Measurements from ENCODE around the gene WNT11.

Gene WNT11

GRCh38 chr11:76207642-76208401, 1.5 kb upstream of the WNT11 start:
- no peak overlapping the region for H3K27ac ChIP-seq
- TF ChIP-seq CTCF (IDR thresholded peaks at IDR 0.05) (peak; percentile 97), ZFX (IDR thresholded peaks at IDR 0.05; ENCODE audit: borderline replicate concordance) (no peak)

DNA sequence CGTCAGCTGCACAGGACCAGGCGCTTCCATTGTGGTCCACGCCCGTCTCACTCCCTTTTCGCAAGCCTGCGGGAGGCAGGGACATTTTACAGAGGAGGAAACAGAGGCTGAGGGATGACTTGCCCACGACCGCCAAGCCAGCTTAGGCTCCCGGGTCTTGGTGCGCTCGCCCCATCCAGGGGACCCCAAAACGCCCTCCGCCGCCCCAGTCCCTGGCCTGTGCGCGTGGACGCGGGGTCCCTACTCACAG, 300 bp downstream of the WNT11 start:
- TF ChIP-seq ZFX (IDR thresholded peaks at IDR 0.05; ENCODE audit: borderline replicate concordance) (no peak), CTCF (IDR thresholded peaks at IDR 0.05) (no peak)
- no peak overlapping the region for H3K27ac ChIP-seq

GRCh38 chr11:76205252-76206076, 838 bp downstream of the WNT11 start:
- TF ChIP-seq CTCF (IDR thresholded peaks at IDR 0.05) (no peak), ZFX (IDR thresholded peaks at IDR 0.05; ENCODE audit: borderline replicate concordance) (no peak)
- H3K27ac ChIP-seq, result no peak overlapping the region

GRCh38 chr11:76203937-76204336, 2.4 kb downstream of the WNT11 start:
- no peak for TF ChIP-seq ZFX (IDR thresholded peaks at IDR 0.05; ENCODE audit: borderline replicate concordance)
- TF ChIP-seq CTCF (IDR thresholded peaks at IDR 0.05), result no peak
- H3K27ac ChIP-seq, result no peak overlapping the region

- TF ChIP-seq ZFX (IDR thresholded peaks at IDR 0.05; ENCODE audit: borderline replicate concordance) (no peak), CTCF (IDR thresholded peaks at IDR 0.05) (no peak)
These were observed 3.0 kb downstream of the WNT11 start for GRCh38 chr11:76203131-76203925.

DNA sequence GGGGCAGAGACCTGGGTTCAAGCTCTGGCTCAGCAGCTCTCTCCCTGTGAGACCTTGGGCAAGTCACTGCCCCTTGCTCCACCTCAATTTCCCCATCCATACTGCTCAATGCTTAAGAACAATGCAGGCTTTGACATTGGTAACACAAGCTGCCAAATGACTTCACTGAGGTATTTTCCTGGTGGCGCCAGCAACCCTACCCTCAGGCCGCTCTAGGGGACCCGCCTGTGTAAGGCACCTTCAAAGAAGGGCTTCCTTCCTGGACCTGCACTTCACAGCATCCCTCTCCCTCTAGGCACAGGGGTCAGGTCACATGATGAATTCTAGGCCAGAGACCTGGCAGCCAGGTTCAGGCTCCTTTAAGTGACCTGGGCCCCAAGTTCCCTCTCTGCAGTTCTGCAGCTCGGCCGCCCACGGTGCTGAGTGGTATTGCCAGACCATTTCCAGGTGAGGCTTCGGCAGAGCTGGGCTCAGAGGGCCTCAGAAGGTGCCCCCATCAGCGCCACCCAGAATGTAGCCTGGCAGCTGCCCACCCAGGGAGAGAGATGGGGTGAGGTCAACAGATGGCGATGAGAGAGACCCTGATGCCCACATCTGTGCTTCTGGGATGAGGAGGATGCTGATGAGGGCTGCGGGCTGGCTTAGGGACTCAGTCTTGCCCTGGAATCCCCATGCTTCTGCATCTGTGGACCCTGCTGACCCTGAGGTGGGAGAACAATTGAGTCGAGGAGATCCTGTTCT, 4.5 kb downstream of the WNT11 start:
- no peak for TF ChIP-seq ZFX (IDR thresholded peaks at IDR 0.05; ENCODE audit: borderline replicate concordance)
- TF ChIP-seq CTCF (IDR thresholded peaks at IDR 0.05), result no peak
- no peak overlapping the region for H3K27ac ChIP-seq

More at GRCh38 chr11:76203131-76203925, 3.0 kb downstream of the WNT11 start:
- H3K27ac ChIP-seq, result no peak overlapping the region
